Activated T-helper 2 cell treated with anti-CD3 and anti-CD28 coated beads, Interferon-gamma antibody, Interleukin-2, Interleukin-4, amounts not matched to agents 10 μg/mL and 5 μg/mL and 100 μg/mL, durations not matched to agents 14 hours and 24 hours and 36 hours (primary cell): ENCODE results near the gene RELB. TPM values are rescaled to one million over a fixed set of nuclear protein-coding genes. Genes with fewer than 3 reads are reported as not detected.
"Not testable (repeated sequence)": the region's sequence is repeated elsewhere in the genome, so short reads cannot be mapped to it uniquely, and the experiment has no call there.

ENCODE experiments used
- DNase-seq: peaks from one replicate; pipeline ENCODE4 v3.0.0; 2021; ENCODE audit warnings: low spot score
- H3K27ac Mint-ChIP-seq: one replicate; pipeline ENCODE4 v1.8.0; 2021; ENCODE audit warnings: mixed read lengths
- H3K27me3 Mint-ChIP-seq: one replicate; pipeline ENCODE4 v1.8.0; 2021; ENCODE audit warnings: low read depth, mixed read lengths
- H3K36me3 Mint-ChIP-seq: one replicate; pipeline ENCODE4 v1.8.0; 2021; ENCODE audit warnings: low read depth, mixed read lengths
- H3K4me1 Mint-ChIP-seq: one replicate; pipeline ENCODE4 v1.8.0; 2021; ENCODE audit warnings: low read depth, mixed read lengths
- H3K4me3 Mint-ChIP-seq: one replicate; pipeline ENCODE4 v1.8.0; 2021; ENCODE audit warnings: low read depth, mild to moderate bottlenecking, moderate library complexity, mixed read lengths
- H3K9me3 Mint-ChIP-seq: one replicate; pipeline ENCODE4 v1.8.0; 2021; ENCODE audit warnings: mixed read lengths
- intact Hi-C: fragments of 100-400 bp; cut with micrococcal nuclease; formaldehyde crosslinking; loops from one replicate; pipeline ENCODE4 v1.15.1; 2023
- total RNA-seq: library from RNA; stranded (reverse); gene quantifications from 2 replicates; pipeline ENCODE4 v1.2.3, GENCODE V29; 2022

RELB gene
- total RNA-seq, 1 donor from 2014 or later = 62.7 TPM

DNA sequence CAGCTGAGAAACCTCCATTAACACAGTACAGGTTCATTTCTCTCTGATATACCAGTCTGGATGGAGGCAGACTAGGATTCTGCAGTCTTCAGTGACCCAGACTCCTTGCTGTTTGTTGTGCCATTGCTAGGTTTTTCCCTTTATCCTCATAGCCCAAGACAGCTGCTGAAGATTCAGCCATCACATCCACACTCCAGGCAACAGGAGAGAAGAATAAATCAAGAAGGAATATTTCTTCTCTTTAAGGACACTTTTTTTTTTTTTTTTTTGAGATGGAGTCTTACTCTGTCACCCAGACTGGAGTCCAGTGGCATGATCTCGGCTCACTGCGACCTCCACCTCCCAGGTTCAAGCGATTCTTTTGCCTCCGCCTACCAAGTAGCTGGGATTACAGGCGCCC lies 31.8 kb upstream of the RELB start:
- Mint-ChIP-seq H3K36me3 (peaks cover 28% of the 10 kb centered on the region), H3K9me3 (no peaks in the 10 kb centered on the region), H3K4me3 (no peak overlapping the region), H3K27me3 (no peaks in the 10 kb centered on the region), H3K4me1 (no peaks in the 10 kb centered on the region), H3K27ac (no peak overlapping the region)
- DNase-seq = no peak
- intact Hi-C loops = no loop called here

DNA sequence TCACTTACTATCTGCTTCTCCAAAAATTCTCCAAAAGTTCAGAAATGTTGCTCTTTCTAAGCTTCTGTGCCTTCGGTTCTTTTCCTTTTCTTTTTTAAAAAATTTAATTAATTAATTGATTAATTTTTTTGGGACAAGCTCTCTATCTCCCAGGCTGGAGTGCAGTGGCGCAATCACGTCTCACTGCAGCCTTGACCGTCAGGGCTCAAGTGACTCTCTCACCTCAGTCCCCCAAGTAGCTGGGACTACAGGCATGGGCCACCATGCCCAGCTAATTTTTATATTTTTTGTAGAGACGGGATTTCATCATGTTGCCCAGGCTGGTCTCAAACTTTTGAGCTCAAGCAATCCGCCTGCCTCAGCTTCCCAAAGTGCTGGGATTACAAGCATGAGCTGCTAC lies 29.8 kb upstream of the RELB start:
- DNase-seq, H3K27me3 Mint-ChIP-seq, intact Hi-C loops, H3K9me3 Mint-ChIP-seq, H3K4me1 Mint-ChIP-seq, H3K27ac Mint-ChIP-seq, H3K4me3 Mint-ChIP-seq: not testable (repeated sequence)
- H3K36me3 Mint-ChIP-seq = peaks cover 29% of the 10 kb centered on the region

DNA sequence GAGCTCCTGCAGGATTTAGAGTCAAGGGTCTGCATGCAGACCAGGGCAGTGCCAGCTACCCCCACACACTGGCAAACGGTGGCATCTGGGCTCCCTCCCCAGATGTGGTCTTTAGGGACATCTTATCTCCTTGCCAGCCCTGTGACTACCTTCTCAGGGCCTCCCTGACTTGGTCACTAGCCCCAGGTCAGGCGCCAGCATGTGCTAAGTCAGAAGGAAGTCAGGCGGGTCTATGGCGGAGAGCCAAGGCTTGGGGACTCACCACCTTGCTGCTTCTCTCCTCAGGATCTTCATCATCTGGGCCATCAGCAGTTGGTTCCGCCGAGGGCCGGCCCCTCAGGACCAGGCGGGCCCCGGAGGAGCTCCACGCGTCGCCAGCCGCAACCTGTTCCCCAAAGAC lies 28.5 kb upstream of the RELB start:
- Mint-ChIP-seq H3K36me3 (peaks cover 34% of the 10 kb centered on the region), H3K27ac (no peak overlapping the region), H3K27me3 (no peaks in the 10 kb centered on the region), H3K4me3 (no peak overlapping the region), H3K9me3 (no peaks in the 10 kb centered on the region), H3K4me1 (no peaks in the 10 kb centered on the region)
- intact Hi-C loops = no loop called here
- DNase-seq = no peak

- Mint-ChIP-seq H3K27me3 (no peaks in the 10 kb centered on the region), H3K9me3 (no peaks in the 10 kb centered on the region), H3K4me3 (no peak overlapping the region)
Observed at GRCh38 chr19:44973982-44974735, 27.1 kb upstream of the RELB start.

DNA sequence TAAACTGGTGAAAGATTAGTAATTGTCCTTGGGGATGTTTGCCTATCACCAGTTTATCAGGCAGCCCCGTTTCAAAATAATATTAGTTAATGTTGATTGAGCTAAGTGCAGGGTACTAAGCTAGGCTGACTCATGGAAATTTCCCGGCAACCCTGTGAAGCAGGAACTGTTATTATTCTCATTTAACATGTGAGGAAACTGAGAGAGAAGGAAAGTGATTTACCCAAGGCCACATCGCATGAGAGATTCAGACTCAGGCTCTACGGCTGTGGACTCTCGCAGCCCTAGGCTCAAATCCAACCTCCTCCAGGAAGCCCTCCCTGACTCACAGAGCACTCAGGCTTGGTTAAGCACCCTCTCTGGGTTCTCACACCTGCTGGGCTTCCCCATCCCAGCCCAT lies 26.4 kb upstream of the RELB start:
- H3K4me3 Mint-ChIP-seq = no peak overlapping the region

More at GRCh38 chr19:44973982-44974735, 27.1 kb upstream of the RELB start:
- Mint-ChIP-seq H3K4me1 (no peaks in the 10 kb centered on the region), H3K36me3 (peaks cover 38% of the 10 kb centered on the region), H3K27ac (no peak overlapping the region)
- no peak for DNase-seq
- intact Hi-C loops = no loop called here

DNA sequence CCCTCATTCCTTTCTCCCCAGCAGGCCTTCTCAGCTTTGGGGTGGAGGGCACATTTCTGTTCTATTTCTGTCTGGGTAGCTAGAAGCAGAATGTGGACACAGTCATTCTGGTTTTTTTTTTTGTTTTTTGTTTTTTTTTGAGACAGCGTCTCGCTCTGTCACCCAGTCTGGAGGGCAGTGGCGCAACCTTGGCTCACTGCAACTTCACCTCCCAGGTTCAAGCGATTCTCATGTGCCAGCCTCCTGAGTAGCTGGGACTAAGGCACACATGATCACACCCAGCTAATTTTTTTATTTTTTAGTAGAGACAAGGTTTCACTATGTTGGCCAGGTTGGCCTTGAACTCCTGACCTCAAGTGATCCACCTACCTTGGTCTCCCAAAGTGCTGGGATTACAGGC lies 25.8 kb upstream of the RELB start:
- no peak for DNase-seq
- H3K27me3 Mint-ChIP-seq = no peaks in the 10 kb centered on the region
- peaks cover 48% of the 10 kb centered on the region for H3K36me3 Mint-ChIP-seq
- no peak overlapping the region for H3K27ac Mint-ChIP-seq
- H3K4me3 Mint-ChIP-seq = no peak overlapping the region
- H3K9me3 Mint-ChIP-seq = no peaks in the 10 kb centered on the region
- H3K4me1 Mint-ChIP-seq = no peaks in the 10 kb centered on the region
- intact Hi-C loops = no loop called here

More for the DNA sequence above, 26.4 kb upstream of the RELB start:
- DNase-seq = no peak
- Mint-ChIP-seq H3K9me3 (no peaks in the 10 kb centered on the region), H3K36me3 (peaks cover 45% of the 10 kb centered on the region), H3K4me1 (no peaks in the 10 kb centered on the region), H3K27ac (no peak overlapping the region), H3K27me3 (no peaks in the 10 kb centered on the region)
- intact Hi-C loops = no loop called here

DNA sequence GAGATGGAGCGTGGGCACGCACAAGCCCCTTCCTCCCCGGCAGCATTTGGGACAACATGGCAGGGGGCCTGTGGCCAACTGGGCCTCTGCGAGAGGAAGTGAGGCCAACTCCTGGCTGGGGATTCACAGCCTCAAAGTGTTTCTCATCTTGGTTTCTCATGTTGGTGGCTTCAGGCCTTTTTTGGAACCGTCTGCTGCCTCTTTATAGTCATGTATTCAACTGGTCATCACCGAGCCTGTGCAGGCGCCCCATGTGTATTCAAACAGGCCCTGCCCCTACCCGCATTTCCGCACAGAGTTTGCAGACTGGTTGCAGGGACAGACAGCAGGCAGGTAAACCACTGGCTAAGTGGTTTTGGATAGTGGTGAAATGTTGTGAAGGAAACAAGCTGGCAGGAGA lies 17.3 kb upstream of the RELB start:
- intact Hi-C loops = no loop called here
- Mint-ChIP-seq H3K4me1 (no peaks in the 10 kb centered on the region), H3K4me3 (no peak overlapping the region), H3K27ac (no peak overlapping the region), H3K27me3 (no peaks in the 10 kb centered on the region), H3K36me3 (peaks cover 43% of the 10 kb centered on the region), H3K9me3 (no peaks in the 10 kb centered on the region)
- DNase-seq = no peak

GRCh38 chr19:44985445-44985844 lies 15.8 kb upstream of the RELB start:
- no peaks in the 10 kb centered on the region for H3K9me3 Mint-ChIP-seq
- H3K27ac Mint-ChIP-seq = no peak overlapping the region
- intact Hi-C loops = no loop called here
- H3K4me1 Mint-ChIP-seq = no peaks in the 10 kb centered on the region
- H3K36me3 Mint-ChIP-seq = peaks cover 35% of the 10 kb centered on the region
- H3K27me3 Mint-ChIP-seq = no peaks in the 10 kb centered on the region
- DNase-seq = no peak
- H3K4me3 Mint-ChIP-seq = no peak overlapping the region

GRCh38 chr19:44986389-44986788 lies 14.9 kb upstream of the RELB start:
- no peaks in the 10 kb centered on the region for H3K4me1 Mint-ChIP-seq
- H3K27me3 Mint-ChIP-seq = no peaks in the 10 kb centered on the region
- H3K4me3 Mint-ChIP-seq = no peak overlapping the region
- H3K9me3 Mint-ChIP-seq = no peaks in the 10 kb centered on the region
- intact Hi-C loops = no loop called here
- H3K27ac Mint-ChIP-seq = no peak overlapping the region
- no peak for DNase-seq
- H3K36me3 Mint-ChIP-seq = peaks cover 35% of the 10 kb centered on the region

GRCh38 chr19:44987148-44987675 lies 14.1 kb upstream of the RELB start:
- peaks cover 38% of the 10 kb centered on the region for H3K36me3 Mint-ChIP-seq
- H3K4me1 Mint-ChIP-seq = no peaks in the 10 kb centered on the region
- H3K9me3 Mint-ChIP-seq = no peaks in the 10 kb centered on the region
- H3K27ac Mint-ChIP-seq = no peak overlapping the region
- no peaks in the 10 kb centered on the region for H3K27me3 Mint-ChIP-seq
- intact Hi-C loops = no loop called here
- H3K4me3 Mint-ChIP-seq = no peak overlapping the region
- DNase-seq = no peak

GRCh38 chr19:44988273-44988672 lies 13.0 kb upstream of the RELB start:
- Mint-ChIP-seq H3K27ac (no peak overlapping the region), H3K4me1 (no peaks in the 10 kb centered on the region), H3K36me3 (peaks cover 39% of the 10 kb centered on the region), H3K4me3 (no peak overlapping the region), H3K9me3 (no peaks in the 10 kb centered on the region), H3K27me3 (no peaks in the 10 kb centered on the region)
- intact Hi-C loops = no loop called here
- DNase-seq = no peak

DNA sequence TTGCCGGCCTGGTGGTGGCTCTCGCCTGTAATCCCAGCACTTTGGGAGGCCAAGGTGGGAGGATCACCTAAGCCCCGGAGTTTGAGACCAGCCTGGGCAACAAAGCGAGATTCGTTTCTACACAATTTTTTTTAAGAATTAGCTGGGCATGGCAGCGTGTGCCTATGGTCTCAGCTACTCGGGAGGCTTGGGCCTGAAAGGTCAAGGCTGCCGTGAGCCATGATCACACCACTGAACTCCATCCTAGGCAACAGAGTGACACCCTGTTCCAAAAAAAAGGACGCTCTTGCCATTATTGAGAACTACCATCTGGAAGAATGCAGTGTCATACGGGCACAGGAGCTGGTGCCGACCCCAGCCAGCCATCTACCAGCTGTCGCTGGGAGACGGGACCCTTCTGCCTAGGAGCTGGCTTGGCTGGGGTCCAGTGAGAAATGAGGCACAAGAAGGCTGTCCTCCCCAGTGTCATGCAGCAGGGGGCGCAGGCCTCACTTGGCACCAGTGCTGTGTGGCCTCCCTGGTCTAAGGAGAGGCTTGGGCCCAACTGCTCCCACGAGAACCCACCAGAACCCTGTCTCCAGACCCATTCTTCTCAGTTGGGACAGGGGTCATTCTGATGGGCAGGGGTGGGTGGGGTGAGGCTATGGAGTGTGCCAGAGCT lies 12.2 kb upstream of the RELB start:
- no peak overlapping the region for H3K27ac Mint-ChIP-seq
- H3K36me3 Mint-ChIP-seq = peaks cover 41% of the 10 kb centered on the region
- intact Hi-C loops = loop anchor here (1.0 kb wide), 1 partner anchor 70 kb away; no protein-coding TSS in a partner anchor
- DNase-seq = peak; percentile 42
- no peaks in the 10 kb centered on the region for H3K4me1 Mint-ChIP-seq
- H3K9me3 Mint-ChIP-seq = no peaks in the 10 kb centered on the region
- no peak overlapping the region for H3K4me3 Mint-ChIP-seq
- H3K27me3 Mint-ChIP-seq = no peaks in the 10 kb centered on the region

GRCh38 chr19:44990459-44990858 lies 10.8 kb upstream of the RELB start:
- Mint-ChIP-seq H3K9me3 (no peaks in the 10 kb centered on the region), H3K4me1 (no peaks in the 10 kb centered on the region), H3K27ac (no peak overlapping the region), H3K27me3 (no peaks in the 10 kb centered on the region), H3K4me3 (no peak overlapping the region), H3K36me3 (peaks cover 33% of the 10 kb centered on the region)
- DNase-seq = no peak
- intact Hi-C loops = no loop called here
